GM21526 (cell line): ENCODE data around the gene FGFR2.
"Not testable (repeated sequence)": the region's sequence is repeated elsewhere in the genome, so short reads cannot be mapped to it uniquely, and the experiment has no call there.

Source experiments
- ATAC-seq: cut with Tn5 transposase; IDR thresholded peaks from one replicate; pipeline ENCODE4 v1.9.1; 2021; ENCODE audit warnings: moderate library complexity; ENCODE audit not compliant: unreplicated experiment, low FRiP score

The FGFR2 gene

DNA sequence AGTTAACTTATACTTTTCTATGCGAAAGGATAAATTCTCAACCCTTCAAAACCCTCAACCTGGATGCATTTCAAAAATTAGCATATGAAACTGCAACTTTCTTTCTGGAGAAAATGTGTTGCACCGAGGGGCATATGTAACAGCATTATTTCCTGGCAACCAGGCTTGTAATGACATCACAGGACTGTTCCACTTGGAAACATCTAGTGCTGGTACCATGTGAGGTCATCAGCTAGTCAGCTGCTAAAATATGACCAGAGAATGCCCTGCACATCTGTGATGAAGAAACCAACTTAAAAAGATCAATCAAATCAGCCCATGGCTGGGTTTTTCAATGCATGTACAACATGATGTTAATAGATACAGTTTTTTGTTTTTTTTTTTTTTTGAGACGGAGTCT lies 40.0 kb downstream of the FGFR2 start:
- ATAC-seq: no peak

GRCh38 chr10:121556918-121557573 lies 41.2 kb downstream of the FGFR2 start:
- no peak for ATAC-seq

- no peak for ATAC-seq
Measured at GRCh38 chr10:121556455-121556854, 41.8 kb downstream of the FGFR2 start.

GRCh38 chr10:121554916-121555315 lies 43.3 kb downstream of the FGFR2 start:
- ATAC-seq: not testable (repeated sequence)

DNA sequence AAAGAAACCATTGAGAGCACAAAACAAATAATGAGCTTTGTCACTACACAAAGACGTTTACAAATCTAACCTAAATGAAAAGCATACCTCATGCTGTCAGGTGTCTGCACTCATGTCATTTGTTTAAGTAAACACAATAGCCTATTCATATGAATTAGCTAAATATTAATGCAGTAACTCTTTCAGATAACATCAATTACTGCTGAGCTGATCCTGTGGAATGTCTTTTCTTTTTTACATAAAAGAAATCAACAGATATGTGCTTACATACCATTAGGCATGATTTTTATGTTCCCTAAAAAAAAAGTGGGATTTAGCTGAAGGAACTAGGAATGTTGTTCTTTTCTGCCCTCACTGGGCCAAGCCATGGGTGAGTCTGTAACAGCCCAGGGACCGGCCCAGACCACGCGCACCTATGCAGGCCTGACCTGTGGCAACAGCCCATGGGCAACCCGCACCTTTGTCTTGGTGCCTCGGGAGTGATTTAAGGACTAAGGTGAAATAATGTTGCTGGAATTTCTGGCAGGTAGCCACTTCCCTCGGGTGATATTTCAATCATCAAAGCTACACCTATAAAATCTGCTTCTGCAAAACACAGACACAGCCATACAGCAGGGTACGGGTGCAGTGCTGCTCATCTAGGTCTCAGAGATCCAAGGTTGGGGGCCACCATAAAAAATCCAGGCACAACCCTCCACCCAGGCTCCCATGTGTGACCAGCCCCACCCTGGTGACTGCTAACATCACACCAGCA lies 44.6 kb downstream of the FGFR2 start:
- ATAC-seq: no peak

GRCh38 chr10:121552746-121553145 lies 45.5 kb downstream of the FGFR2 start:
- no peak for ATAC-seq

GRCh38 chr10:121551210-121551885 lies 46.9 kb downstream of the FGFR2 start:
- no peak for ATAC-seq

- ATAC-seq: no peak
Measured at GRCh38 chr10:121544301-121544869, 53.9 kb downstream of the FGFR2 start.

GRCh38 chr10:121543545-121543944 lies 54.7 kb downstream of the FGFR2 start:
- no peak for ATAC-seq

GRCh38 chr10:121541450-121542120 lies 56.7 kb downstream of the FGFR2 start:
- ATAC-seq: no peak

DNA sequence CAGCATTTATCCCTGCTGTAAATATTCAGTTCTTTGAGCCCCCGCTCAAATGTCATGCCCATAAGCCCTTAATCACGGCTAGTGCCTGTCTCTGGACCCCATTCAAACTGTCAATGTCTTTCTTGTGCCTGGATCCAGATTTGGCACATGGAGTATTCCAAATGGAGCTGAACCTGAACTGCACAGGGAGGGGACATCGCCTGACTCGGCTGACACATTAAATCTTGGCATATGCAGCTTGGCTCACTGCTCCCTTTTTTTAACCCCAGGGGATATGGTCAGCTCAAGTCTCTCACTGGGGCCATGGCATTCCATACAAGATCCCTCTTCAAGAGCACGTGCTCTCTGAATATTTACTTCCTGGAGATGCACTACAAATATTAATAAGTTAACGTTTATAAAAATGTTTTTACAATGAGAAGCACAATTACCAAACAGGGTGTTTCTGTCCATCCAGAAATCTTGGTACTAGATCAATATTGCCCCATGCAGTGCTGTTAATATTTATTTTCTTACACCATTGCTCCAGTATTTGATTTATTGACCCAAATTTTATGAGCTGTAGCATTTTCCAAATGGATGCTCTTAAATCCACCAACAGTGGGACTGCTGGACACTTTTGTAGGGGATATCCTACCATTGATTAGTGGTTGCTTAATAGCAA lies 57.4 kb downstream of the FGFR2 start:
- ATAC-seq: no peak

DNA sequence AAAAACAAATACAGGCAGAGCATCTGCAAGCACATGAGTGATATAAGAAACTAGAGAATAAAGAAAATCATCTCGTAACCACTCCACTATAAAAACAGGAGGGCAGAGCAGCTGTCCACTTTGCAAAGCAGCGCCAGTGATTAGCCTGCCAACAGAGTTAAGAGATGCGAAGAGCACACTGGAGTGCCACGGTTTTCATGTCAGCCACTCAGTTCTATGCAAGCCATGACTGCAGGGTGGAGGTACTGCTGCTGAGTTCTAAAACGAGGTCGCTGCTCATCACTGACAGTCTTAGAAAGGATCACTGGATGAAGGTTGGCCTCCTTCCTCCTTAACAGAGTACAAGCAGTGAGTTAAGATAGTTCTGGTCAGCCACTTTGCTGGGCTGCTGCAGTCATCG lies 58.5 kb downstream of the FGFR2 start:
- no peak for ATAC-seq

GRCh38 chr10:121536310-121536913 lies 61.8 kb downstream of the FGFR2 start:
- ATAC-seq: no peak

DNA sequence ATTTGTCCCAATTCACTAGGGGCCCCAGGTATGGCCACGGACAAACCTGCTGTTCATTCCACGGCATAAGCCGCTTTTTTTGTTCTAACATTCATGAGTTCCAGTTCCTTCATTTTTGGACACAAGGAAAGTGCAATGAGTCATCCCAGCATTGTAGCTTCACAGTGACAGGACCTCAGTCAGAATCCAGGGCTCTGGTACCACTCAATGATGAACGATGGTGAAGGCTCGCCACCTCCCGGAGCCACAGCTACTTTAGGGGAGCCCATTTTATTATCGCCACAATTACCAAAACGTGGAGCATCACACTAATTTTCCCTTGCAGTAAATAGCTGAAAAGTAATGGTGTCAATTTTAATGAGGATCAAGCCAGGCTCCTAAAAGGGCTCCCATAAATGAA lies 62.9 kb downstream of the FGFR2 start:
- ATAC-seq: no peak

GRCh38 chr10:121532292-121532864 lies 65.9 kb downstream of the FGFR2 start:
- no peak for ATAC-seq

DNA sequence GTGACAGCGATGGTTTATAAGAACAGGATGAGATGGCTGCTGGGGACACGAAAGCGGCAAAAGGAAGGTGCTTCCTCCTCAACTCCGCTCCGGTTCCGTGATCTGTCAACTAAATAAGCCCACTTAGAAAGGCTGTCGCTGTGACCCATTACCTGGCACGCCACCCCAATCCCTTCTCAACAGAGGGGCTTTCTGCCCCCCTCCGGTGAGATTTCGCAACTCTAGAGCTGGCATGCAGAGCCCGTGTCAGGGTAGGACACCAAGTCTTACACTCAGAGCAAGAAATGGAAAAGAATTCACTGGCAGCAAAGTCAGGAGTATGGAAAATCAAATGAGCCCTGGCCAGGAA lies 66.4 kb downstream of the FGFR2 start:
- no peak for ATAC-seq

GRCh38 chr10:121531076-121531829 lies 67.0 kb downstream of the FGFR2 start:
- no peak for ATAC-seq

- ATAC-seq: no peak
Measured at GRCh38 chr10:121530481-121531075, 67.7 kb downstream of the FGFR2 start.

- no peak for ATAC-seq
Measured at GRCh38 chr10:121527690-121528089, 70.6 kb downstream of the FGFR2 start.
